ENCODE results near the gene LIPG. TPM values are rescaled to one million over a fixed set of nuclear protein-coding genes. Genes with fewer than 3 reads are reported as not detected.

The LIPG gene
- total and polyA plus RNA-seq, 2 of the 13 experiments (the other 11 are each of a cell fraction or from before 2014, with no cell fraction given) = 0.96 to 10.8 TPM

DNA sequence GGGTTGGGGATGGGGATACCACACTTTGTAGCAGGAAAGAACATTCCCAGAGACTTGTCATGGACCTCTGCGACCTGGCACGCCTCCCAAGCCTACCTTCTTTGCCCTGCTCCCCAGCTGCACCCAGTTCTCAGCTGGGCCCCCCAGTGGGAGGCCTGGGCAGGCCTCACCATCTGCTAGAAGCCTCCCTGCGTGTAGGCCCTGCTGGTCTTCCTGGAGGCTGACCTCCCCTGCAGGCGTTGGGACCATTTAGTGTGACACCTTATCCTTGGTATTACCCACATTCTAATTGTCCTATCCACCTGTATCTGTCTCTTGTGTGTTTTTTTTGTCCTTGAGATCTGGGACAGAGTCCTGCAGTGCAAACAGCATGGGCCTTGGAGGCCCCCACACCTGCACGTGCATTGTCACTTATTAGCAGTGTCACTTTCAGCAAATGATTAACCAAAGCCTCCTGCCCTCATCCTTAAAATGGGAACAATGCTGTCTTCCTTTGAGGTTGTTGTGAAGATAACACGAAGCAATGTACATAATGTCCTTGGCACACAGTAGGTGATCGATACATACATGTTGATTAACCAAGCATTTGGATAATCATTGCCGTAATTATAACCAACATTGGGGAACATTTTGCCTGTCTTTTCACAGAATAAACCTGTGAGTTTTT, 77.2 kb downstream of the LIPG start (continued):
- TF ChIP-seq, protein P1, sequence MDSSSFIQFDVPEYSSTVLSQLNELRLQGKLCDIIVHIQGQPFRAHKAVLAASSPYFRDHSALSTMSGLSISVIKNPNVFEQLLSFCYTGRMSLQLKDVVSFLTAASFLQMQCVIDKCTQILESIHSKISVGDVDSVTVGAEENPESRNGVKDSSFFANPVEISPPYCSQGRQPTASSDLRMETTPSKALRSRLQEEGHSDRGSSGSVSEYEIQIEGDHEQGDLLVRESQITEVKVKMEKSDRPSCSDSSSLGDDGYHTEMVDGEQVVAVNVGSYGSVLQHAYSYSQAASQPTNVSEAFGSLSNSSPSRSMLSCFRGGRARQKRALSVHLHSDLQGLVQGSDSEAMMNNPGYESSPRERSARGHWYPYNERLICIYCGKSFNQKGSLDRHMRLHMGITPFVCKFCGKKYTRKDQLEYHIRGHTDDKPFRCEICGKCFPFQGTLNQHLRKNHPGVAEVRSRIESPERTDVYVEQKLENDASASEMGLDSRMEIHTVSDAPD (CRISPR knock-in tag; IDR thresholded peaks at IDR 0.05) = peak; percentile 95
- TF ChIP-seq RNF2 (conservative IDR thresholded peaks at IDR 0.05; ENCODE audit: low read depth) (peak; percentile 46; the same call in 1 of the 2 replicates), DPF2 (CRISPR knock-in tag; IDR thresholded peaks at IDR 0.05; ENCODE audit: borderline replicate concordance, low read depth) (peak; percentile 71), ZNF615 (CRISPR knock-in tag; IDR thresholded peaks at IDR 0.05; ENCODE audit: borderline replicate concordance) (no peak), HNRNPLL (IDR thresholded peaks at IDR 0.05; ENCODE audit: low read depth, low read length, poor library complexity, severe bottlenecking) (no peak), SMAD3 (CRISPR knock-in tag; IDR thresholded peaks at IDR 0.05) (no peak), ZNF292 (CRISPR knock-in tag; IDR thresholded peaks at IDR 0.05; ENCODE audit: borderline replicate concordance, low read depth) (peak; percentile 32; the same call in 1 of the 2 replicates), TBX3 (IDR thresholded peaks at IDR 0.05; ENCODE audit: borderline replicate concordance) (peak; percentile 86), NFYB (CRISPR knock-in tag; IDR thresholded peaks at IDR 0.05) (no peak), CREM (IDR thresholded peaks at IDR 0.05) (peak; percentile 85; the same call in 1 of the 2 replicates), CREM (CRISPR knock-in tag; IDR thresholded peaks at IDR 0.05) (no peak), POLR2AphosphoS2 (IDR thresholded peaks at IDR 0.05; ENCODE audit: low read depth, low read length) (no peak), NFIB (CRISPR knock-in tag; IDR thresholded peaks at IDR 0.05; ENCODE audit: borderline replicate concordance) (no peak), ZFX (CRISPR knock-in tag; IDR thresholded peaks at IDR 0.05; ENCODE audit: low read depth) (peak; percentile 53; the same call in 1 of the 2 replicates), TEAD2 (CRISPR knock-in tag; IDR thresholded peaks at IDR 0.05) (no peak), FOXA3 (CRISPR knock-in tag; IDR thresholded peaks at IDR 0.05) (peak; percentile 84), HNF4G (IDR thresholded peaks at IDR 0.05; ENCODE audit: borderline replicate concordance, low read depth, low read length) (peak; percentile 71; the same call in 1 of the 2 replicates), HNF4G (CRISPR knock-in tag; IDR thresholded peaks at IDR 0.05; ENCODE audit: borderline replicate concordance, low read depth) (0 out of 2 replicates have a peak, but pooled peaks have one; percentile 29), ZNF644 (CRISPR knock-in tag; IDR thresholded peaks at IDR 0.05; ENCODE audit: low read depth) (peak; percentile 52; the same call in 1 of the 2 replicates), SALL1 (CRISPR knock-in tag; IDR thresholded peaks at IDR 0.05) (peak; percentile 96), SOX6 (IDR thresholded peaks at IDR 0.05) (no peak), SOX6 (CRISPR knock-in tag; IDR thresholded peaks at IDR 0.05) (peak; percentile 99), RXRB (CRISPR knock-in tag; IDR thresholded peaks at IDR 0.05; ENCODE audit: borderline replicate concordance) (peak; percentile 80; the same call in 1 of the 2 replicates), MYC (CRISPR knock-in tag; IDR thresholded peaks at IDR 0.05; ENCODE audit: borderline replicate concordance) (peak; percentile 52; the same call in 1 of the 2 replicates)
- TF ChIP-seq, protein P2, sequence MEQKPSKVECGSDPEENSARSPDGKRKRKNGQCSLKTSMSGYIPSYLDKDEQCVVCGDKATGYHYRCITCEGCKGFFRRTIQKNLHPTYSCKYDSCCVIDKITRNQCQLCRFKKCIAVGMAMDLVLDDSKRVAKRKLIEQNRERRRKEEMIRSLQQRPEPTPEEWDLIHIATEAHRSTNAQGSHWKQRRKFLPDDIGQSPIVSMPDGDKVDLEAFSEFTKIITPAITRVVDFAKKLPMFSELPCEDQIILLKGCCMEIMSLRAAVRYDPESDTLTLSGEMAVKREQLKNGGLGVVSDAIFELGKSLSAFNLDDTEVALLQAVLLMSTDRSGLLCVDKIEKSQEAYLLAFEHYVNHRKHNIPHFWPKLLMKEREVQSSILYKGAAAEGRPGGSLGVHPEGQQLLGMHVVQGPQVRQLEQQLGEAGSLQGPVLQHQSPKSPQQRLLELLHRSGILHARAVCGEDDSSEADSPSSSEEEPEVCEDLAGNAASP (CRISPR knock-in tag; IDR thresholded peaks at IDR 0.05; ENCODE audit: borderline replicate concordance) = peak; percentile 62; the same call in 1 of the 2 replicates
- TF ChIP-seq, protein P3, sequence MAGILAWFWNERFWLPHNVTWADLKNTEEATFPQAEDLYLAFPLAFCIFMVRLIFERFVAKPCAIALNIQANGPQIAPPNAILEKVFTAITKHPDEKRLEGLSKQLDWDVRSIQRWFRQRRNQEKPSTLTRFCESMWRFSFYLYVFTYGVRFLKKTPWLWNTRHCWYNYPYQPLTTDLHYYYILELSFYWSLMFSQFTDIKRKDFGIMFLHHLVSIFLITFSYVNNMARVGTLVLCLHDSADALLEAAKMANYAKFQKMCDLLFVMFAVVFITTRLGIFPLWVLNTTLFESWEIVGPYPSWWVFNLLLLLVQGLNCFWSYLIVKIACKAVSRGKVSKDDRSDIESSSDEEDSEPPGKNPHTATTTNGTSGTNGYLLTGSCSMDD (CRISPR knock-in tag; IDR thresholded peaks at IDR 0.05) = no peak
- TF ChIP-seq, protein P4, sequence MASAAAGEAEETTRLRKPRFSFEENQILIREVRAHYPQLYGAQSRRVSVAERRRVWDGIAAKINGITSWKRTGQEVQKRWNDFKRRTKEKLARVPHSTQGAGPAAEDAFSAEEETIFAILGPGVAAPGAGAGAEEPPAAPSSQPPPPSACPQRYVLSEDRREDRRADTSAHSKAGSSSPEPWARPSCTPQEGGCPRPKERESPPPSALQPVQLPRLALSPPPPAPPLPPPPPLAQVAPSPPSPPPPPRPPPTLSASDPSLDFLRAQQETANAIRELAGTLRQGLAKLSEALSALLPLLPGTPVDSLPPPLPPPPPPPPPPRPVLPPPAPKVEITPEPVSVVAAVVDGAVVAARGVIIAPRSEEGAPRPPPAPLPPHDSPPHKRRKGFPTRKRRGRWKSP (CRISPR knock-in tag; IDR thresholded peaks at IDR 0.05) = peak; percentile 48; the same call in 1 of the 2 replicates
